Measurements from ENCODE around the gene PRKACA.
A peak's percentile ranks its signal among the peaks of the same experiment; 100 is the strongest.

Gene PRKACA

DNA sequence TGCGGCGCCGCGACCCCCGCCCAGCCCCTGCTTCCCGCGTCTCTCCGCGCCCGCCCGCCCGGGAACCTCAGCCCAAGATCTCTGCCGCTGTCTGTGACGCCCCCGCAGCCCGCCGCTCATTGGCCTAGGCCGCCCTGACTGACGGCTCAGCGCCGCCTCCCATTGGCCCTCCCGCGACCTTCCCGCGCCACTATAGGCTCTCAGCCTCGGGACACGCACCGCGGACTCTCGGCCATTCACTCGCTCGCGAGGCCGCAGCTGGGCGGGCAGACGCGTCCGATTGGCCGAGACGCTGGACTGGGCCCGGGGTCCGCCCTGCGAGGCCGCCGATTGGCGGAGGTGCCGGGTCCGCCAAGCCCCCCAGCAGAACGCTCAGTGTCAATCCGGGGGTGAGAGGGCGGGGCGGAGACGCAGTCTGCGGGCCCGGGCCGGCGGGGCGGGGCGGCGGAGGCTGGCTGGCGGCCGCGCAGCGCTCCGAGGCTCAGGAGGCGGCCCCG lies at the start of gene PRKACA:
Gene PRKACA, minus strand, starts transcription at position 95 of the 497 bp plus-strand sequence. CDS start 215 bp downstream, outside the sequence.
- peak; percentile 99 for DNase-seq (ENCODE audit: low spot score)

DNA sequence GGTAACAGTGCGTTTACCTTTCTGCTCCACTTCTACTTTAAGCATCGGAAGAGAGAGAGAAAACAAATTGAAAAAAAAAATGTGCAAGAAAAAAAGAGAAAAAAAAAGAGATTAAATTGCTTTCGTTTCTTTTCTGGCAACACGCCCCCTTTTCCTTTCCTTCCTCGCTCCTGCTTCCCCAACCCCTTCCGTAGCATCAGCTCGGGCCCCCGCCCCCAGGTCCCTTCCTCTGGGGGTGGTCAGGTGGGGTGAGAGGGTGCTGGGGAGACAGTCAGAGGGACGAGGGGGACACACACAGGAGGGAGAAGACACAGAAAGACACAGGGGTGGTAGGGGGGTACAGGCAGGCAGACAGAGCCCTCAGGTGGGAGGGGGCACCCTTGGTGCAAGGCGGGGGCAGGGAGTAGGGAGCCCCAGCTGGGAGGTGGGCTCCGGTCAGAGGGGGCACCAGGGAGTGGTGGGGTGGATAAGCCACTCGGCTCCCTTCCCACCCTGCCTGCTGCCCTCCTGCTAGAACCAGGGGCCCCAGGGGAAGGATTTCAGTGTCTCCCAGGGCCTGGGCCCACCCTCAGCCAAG lies 49.5 kb upstream of the PRKACA start:
- no peak for DNase-seq (ENCODE audit: low spot score)

DNA sequence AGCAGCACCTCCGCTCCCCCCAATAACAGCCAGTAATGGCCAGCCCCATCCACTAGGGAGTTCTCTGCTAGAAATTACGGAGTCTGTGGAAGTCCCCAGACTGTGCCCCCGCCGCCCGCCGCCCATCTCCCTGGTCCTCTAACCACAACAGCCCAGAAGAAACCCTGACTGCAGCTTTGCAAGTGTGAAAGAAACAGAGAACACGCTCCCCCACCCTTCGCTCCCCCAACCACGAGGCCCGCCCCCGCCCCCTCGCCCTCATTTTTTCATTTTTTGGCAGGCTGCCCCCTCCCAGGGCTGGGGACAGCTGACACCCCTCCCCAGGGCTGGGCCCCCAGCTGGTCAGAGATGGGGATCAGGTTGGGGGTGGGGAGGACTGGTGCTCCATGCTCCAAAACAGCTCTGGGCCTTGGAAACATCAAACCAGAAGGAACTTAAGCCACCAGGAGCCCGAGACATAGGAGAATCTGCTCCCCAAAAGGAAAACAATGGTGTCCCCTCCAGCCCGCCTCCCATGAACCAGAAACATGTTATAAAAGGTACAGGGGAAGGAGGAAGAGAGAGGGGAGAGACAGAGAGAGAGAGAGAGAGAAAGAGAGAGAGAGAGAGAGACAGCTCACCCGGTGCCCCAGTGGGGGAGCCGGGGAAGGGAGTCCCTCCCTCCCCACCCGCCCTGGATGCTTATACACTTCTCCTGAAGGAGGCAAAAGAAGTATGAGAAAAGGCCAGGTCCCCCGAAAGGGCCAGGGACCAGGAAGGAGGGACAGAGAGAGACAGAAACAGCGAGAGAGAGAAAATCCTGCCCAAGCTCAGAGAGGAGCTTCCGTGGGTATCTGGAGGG lies 48.6 kb upstream of the PRKACA start:
- DNase-seq (ENCODE audit: low spot score), result no peak

DNA sequence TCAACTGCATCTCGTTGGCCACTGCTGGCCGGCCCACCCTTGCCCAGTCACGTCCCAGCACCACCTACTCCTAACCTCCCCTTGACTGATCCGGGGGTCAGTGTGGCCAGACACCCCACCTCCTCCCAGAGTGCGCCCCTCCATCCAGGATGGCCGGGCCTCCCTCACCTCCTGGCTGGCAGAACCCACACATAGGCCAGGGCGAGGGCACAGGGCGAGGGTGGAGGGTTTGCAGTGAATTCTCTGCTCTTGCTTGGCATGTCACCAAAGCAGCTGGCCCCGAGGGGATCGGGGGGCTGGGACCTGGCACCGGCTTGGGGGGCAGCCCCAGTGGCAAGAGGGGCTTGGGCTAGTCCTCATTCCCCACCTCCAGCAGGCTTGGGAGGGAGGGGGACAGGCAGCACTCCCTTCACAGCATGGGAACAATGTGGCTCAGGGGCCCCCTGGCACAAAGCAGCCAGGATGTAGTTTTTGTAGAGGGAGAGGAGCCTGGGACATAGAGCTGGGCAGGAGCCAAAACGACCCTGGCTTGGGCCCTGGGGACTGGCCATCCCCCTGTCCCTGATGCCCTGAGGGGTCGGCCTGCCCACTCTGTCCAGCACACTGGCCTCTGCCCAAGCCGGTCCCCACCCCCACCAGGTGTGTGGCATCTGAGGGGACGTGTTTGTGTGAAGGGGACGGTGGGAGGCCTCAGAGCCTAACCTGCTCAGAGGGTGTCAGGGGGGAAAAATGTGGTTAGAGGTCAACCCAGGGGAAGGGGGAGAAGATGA lies 47.3 kb upstream of the PRKACA start:
- no peak for DNase-seq (ENCODE audit: low spot score)

DNA sequence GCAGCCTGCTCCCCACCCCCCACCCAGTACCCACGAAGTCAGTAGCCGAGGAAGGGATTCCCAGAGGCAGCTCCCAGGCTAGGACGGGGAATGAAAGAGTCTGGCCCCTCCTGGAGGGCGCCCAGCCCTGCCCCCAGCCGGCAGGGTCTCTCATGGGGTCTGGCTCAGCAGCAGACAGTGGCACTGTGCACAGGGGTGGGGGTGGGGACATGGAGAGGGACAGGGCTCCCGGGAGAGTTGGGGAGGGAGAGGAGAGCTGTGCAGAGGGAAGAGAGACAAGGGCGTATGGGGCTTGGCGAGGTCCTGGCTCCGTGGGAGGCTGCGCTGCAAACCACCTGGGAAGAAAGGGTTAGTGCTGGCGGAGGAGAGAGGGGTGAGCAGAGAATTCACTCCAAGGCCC lies 46.5 kb upstream of the PRKACA start:
- no peak for DNase-seq (ENCODE audit: low spot score)

DNA sequence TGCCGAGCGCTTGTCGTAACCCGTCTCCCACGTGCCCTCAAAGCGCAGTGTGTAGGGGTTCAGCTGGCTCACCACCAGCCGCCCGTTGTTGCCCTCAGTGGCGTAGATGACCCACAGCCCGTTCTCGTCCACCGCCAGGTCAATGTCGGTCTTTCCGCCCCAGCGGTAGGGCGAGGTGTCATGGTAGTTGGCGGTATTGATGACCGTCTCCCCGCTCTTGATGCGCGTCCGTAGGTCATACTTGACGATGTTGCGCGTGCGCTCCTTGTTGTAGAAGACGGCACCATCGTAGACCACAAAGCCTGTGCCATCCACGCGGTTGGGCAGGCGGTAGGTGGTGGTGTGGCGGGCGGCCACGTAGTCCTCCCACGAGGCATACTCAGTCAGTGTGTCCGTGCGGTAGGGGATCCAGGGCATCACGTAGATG lies 45.3 kb upstream of the PRKACA start:
- no peak for DNase-seq (ENCODE audit: low spot score)

DNA sequence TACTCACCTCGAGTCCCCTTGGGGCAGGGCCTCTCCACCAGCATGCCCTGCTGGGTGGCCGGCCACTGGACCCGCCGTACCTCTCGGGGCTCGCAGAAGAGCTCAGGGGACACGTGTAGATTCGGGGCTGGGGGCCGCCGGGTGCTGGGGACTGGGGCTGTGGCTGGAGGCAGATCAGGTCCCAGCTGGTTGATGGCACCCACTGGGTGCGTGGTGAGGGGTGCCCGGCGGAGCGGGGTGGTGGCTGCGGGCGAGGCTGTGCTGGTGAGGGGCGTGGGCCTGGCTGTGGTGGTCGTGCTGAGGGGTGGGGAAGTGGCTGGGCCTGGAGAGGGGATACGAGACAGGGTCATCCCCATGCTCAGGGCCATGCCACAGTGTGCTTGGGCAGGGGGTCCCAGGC lies 43.7 kb upstream of the PRKACA start:
- DNase-seq (ENCODE audit: low spot score), result no peak

DNA sequence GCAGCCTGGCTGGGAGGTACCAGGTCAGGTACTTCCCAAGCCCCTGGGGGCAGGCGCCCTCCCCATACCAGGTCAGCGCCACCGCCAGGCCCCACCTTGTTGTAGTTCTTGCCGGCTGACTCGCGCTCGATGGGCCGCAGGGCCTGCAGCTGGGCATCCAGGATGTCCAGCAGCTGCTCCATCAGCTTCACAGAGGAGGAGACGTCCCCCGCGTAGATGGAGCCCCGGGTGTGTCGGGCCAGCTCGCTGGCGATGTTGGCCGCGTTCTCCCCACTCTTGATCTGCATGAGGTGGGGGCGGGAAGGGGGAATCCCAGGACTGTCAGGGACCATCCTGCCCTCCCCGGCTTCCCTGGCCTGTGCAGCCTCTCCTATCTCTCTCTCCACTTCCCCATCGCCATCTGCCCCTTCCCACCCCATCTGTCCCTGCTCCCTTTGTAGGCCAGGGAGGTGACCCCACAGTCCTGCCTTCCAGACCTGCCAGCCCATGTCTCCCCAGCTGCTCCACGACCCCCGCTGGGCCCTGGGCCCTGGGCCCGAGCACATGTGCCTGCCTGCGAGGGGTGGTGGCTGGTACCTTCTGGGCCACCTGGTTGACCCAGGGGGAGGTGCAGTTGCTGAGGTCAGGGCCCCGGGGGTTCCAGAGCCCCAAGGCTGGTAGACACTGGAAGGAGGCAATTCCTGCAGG lies 42.6 kb upstream of the PRKACA start:
- DNase-seq (ENCODE audit: low spot score), result no peak

DNA sequence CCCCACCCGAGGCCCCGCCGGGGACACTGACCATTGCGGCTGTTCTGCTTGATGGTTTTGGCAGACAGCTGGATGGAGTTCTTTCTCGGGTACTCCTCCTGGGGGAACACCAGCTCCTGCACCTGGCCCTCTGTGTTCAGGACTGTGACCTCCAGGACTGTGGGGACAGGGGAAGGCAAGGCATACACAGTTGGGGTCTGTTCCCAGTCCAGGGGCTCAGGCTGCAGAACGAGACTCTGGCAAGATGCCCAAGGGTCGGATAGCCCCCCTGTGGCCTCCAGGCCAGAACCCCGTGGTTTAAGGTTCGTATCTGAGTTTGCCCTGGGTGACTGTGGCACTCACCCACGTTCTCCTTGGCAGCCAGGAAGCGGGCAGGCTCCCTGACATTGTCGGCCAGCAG lies 41.5 kb upstream of the PRKACA start:
- no peak for DNase-seq (ENCODE audit: low spot score)

DNA sequence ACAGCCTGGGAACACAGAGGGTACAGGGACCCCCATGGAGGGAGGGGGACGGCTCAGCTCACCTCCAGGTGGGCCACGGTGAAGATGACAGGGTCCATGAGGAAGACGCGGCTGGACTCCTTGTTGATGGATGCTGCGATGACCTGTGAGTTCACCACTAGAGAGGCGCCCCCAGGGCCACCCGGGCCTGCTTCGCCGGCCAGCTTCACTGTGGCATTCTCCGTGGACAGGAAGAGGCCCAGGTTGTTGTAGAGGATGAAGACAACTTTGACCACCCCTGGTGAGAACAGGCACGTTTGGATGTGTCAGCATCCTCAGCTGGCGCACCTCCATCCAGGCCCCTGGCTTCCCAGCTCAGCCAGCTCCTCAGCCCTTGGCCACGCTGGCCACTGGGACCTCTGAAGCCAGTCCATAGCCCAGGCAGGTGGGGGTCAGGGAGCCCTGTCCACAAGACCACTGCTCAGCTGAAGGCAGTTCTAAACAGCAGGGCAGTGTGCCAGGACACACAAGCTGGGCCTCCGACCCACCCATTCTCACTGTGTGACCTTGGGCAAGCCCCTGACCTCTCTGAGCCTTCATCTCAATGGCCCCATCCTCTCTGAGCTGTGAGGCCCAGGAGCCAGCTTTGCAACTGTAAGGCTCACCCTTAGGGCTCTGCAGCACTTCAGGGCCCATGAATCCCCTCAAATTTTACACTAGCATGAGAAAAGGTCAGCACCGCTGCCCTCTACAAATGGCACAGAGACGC lies 40.9 kb upstream of the PRKACA start:
- DNase-seq (ENCODE audit: low spot score), result no peak

DNA sequence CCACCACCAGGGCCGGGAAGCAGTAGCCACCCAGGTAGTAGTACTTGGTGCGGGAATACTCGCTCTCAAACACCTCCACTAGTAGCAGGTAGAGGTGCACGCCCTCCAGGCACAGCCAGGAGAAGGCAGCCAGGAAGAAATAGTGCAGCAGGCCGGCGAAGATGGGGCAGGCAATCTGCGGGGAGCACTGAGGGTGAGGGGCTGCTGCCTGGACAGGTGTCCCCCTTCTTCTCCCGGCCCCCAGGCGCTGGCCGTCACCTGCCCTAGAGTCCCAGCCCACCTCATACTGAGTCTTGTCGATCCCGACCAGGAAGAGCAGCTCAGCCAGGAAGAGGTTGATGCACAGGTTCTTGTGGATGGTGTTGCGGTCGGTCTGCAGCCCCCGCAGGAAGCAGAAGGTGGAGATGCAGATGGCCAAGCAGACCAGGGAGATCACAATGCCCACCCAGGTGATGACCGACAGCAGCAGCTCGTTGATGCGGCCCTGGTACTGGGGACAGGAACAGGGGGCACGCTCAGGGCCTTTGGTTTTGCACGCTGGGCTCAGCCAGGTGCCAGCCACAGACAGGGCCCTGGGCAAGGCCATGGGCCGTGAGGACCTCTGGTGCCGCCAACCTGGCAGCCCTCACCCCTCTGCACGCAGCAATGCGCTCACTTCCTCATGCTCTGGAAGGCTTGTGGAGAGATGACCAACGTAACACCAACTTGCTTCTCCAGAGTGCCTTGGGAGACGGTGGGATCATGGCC lies 39.6 kb upstream of the PRKACA start:
- no peak for DNase-seq (ENCODE audit: low spot score)

DNA sequence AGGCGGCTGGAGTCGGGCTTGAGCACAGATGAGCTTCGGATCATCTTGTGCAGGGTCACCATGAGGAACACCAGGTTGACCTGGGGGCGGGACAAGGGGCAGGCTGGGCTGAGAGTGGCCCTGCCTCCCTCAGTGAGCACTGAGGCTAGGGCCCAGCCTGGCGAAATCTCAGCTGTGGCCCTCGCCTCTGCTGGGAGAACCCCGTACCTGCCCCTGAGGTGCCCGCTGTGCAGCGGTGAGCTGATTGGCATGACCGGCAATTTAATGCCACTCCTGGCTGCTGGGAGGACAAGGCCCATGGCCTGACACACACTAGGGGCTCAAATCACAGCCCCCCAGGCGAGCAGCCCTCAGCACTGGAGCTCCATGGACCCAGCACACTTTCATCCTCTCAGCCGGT lies 38.6 kb upstream of the PRKACA start:
- no peak for DNase-seq (ENCODE audit: low spot score)

DNA sequence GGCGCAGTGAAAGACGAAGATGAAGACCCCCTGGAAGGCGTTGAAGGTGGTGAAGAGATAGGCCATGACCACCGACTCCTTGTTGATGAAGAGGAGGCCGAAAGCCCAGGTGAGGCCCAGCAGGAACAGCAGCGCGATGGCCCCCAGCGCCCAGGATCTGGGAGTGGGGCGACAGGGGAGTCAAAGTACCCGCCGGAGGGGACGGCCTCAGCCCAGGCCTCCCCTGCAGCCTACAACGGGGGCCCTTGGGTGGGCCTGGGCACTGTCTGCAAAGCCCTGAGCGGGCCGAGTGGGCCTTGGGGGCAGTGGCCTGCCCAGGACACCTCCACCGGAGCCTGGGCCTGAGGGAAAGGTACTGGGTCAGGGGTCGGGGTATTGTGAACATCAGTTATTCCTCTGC lies 37.8 kb upstream of the PRKACA start:
- no peak for DNase-seq (ENCODE audit: low spot score)

DNA sequence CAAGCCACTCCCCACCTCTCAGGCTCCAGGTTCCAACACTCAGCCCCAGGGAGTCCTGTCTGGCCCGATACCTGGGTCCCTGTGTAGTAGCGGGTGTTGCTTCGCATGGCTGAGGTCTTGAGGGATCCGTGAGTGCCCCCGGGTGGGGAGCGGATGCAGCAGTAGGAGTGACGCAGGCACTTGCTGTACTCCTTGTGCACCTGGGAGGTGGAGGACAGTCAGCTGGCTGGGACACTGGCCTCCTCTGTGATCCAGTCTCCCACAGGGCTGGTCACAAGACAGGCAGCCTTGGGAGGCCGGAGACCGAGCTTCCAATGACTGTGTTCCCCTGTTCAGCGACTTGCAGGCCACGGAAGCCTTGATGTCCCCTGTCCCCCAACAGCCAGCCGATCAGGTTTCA lies 35.2 kb upstream of the PRKACA start:
- no peak for DNase-seq (ENCODE audit: low spot score)

DNA sequence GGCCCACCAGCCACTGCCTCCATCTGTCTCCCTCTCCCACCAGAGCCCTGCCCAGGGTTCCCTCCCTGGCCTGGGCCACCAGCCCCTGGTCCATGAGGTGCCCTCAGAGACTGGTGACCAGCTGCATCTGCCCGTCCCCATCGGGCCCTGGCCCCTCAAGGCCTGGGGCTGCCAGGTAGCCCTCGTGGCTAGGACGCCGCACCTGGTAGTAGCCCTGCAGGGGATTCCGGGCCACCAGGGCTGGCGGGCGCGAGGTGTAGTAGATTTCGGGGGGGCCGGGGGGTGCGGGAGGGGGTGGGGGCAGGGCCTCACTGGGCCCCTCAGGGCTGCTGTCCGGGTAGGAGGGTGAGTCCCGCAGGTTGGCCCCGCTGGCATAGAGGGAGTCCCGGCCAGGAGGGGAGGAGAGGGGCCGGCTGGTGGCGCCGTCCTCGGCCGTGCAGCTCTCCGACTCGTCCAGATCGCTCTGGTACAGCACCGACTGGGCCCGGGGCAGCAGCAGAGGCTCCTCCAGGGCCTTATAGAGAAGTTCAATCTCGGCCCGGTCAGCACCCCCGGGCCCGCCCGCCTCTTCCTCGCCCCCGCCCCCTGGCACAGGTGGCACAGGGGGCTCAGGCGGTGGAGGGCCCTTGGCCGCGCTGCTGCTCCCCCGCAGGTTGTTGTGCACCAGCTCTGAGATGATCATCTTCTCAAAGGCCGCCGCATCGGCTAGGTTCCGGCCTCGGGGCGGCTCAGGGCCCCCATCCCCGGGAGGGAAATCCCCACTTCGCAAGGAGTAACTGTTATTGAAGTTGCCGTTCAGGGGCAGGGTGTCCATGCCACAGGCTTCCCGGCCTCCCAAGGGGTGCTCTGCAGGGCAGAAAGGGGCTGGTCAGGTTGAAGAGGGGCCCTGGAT lies 33.5 kb upstream of the PRKACA start:
- DNase-seq (ENCODE audit: low spot score), result no peak

DNA sequence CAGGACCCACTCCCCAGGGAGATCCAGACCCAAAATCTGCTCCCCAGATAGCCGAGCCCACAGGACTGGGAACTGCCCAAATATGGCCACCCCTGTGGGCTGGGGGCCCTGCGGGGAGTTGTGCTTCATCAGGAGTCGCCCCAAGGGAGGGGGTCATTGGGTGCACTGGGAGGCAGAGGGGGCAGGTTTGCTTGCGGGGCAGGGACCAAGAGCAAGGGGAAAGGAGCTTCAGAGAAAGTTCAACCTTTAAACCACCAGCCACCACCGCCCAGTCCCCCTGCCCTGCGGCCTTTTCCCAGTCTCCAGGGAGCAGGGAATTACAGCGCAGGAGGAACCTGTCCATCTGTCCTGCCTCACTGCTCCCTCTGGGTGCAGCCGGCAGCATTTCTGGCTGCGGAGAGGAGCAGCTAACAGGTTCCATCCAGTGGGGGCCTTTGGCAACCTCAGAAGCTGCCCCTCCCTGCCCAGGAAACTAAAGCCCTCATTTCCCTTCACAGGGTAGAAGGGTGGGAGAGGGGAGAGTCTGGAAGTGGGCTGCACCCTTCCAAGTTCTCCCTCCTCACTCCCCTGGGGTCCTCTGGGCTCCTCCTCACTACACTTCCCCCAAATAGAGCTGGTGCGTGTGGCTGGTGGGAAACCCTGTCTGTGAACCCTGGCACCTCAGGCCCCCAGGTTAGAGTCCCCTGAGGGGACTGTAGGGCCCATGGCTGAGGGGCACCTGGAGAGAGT lies 32.6 kb upstream of the PRKACA start:
- DNase-seq (ENCODE audit: low spot score), result no peak

DNA sequence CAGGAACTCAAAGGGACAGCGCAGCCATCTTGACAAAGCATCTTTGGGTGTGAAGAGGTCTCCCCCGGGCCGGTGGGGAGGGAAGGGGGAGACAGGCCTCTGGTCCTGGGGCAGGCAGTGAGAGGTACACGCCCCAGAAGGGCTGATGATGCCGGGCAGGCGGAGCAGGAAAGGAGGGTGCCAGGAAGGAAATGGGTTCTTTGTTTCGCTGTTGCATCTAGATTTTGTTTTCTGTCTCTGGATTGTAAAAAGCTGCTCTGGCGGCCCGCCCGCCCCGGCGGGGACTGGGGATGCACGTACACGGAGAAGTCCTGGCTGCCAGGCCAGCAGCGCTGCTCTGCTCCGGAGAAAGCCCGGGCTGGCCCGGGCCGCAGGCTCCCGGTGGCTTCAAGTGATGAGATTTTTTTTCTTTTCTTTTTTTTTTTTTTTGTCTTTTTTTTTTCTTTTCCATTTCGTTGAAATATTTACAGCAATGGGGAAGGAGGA lies 32.0 kb upstream of the PRKACA start:
- DNase-seq (ENCODE audit: low spot score), result no peak

DNA sequence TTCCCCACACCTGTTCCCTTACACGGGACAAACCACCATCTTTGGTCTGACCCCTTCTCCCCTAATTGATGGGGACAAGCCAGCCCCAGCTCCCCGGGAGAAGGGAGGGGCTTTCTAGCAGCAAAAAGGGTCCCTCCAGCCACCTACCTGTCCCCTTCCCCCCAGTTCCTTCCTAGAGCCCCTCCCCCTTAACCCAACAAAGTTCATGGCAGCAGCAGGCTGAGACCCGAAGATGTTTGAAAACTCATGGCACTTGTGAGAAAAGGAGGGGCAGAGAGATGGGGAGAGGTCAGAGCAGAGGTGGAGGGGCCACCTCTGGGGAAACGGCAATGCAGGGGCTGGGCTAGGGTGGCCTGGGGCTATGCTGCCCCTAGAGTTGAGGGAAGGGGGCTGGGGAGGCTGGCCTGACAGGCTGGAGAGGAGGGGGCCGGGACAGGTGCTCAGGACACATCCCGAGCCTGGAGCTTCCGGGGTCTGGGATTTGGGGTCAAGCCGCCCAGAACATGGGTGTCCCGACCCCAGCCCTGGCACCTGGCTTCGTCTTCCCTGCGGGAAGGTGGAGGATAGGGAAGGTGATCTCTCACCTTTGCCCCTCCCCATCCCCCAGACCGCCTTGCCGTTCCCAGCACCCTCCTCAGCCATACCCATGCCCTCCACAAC lies 31.3 kb upstream of the PRKACA start:
- DNase-seq (ENCODE audit: low spot score), result no peak

All from kidney tubule cell (primary cell).